ENCODE measurements around the gene ZIC4.

DNA sequence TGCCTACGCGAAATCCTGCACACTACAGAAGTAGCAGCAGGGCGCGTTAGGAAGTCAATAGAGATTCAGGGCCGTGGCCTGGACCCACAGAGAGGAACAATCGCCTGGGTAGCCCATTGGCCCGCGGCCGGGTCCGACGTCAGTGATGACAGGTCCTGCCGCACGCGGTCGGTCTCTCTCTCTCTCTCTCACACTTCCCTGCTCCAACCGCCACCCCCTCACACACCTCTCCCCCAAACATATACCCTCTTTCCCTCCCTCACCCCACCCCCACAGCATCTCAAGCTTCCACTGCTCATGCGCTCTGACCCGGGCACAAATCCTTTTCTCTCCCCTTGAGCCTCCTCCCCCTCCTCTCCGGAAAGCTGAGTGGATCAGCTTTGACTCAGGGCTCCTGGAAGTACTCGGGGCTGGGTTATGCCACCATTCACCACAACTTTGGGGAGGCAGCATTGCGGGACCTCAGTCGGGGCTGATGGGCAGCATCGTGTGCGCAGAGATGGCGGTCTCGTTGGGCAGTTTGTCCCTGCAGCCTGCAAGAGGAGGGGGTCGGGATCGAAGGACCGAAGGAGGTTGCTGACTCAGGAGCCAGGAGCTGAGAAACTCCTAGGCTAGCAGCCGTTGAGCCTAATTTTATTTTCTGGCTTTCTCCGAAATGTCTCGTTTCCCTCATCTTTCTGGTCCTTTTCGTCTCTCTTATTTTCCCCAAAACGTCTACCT lies 9.0 kb downstream of the ZIC4 start:
- no peak for TF ChIP-seq CHD2 (IDR thresholded peaks at IDR 0.05; ENCODE audit: low read length, partially characterized antibody)
- TF ChIP-seq, protein P1, sequence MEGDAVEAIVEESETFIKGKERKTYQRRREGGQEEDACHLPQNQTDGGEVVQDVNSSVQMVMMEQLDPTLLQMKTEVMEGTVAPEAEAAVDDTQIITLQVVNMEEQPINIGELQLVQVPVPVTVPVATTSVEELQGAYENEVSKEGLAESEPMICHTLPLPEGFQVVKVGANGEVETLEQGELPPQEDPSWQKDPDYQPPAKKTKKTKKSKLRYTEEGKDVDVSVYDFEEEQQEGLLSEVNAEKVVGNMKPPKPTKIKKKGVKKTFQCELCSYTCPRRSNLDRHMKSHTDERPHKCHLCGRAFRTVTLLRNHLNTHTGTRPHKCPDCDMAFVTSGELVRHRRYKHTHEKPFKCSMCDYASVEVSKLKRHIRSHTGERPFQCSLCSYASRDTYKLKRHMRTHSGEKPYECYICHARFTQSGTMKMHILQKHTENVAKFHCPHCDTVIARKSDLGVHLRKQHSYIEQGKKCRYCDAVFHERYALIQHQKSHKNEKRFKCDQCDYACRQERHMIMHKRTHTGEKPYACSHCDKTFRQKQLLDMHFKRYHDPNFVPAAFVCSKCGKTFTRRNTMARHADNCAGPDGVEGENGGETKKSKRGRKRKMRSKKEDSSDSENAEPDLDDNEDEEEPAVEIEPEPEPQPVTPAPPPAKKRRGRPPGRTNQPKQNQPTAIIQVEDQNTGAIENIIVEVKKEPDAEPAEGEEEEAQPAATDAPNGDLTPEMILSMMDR (IDR thresholded peaks at IDR 0.05), result no peak
- no peak for TF ChIP-seq FOXM1 (IDR thresholded peaks at IDR 0.05; ENCODE audit: low read depth)
- TF ChIP-seq JUND (IDR thresholded peaks at IDR 0.05), result no peak
- TF ChIP-seq RAD21 (IDR thresholded peaks at IDR 0.05; ENCODE audit: low read length), result no peak
- TF ChIP-seq GABPA (IDR thresholded peaks at IDR 0.05; ENCODE audit: low read depth), result no peak
- TF ChIP-seq POLR2AphosphoS5 (IDR thresholded peaks at IDR 0.05; ENCODE audit: low read depth, low read length), result no peak
- TF ChIP-seq, protein P2, sequence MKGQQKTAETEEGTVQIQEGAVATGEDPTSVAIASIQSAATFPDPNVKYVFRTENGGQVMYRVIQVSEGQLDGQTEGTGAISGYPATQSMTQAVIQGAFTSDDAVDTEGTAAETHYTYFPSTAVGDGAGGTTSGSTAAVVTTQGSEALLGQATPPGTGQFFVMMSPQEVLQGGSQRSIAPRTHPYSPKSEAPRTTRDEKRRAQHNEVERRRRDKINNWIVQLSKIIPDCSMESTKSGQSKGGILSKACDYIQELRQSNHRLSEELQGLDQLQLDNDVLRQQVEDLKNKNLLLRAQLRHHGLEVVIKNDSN (IDR thresholded peaks at IDR 0.05; ENCODE audit: borderline replicate concordance, low read depth), result no peak
- TF ChIP-seq, protein P3, sequence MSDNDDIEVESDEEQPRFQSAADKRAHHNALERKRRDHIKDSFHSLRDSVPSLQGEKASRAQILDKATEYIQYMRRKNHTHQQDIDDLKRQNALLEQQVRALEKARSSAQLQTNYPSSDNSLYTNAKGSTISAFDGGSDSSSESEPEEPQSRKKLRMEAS (IDR thresholded peaks at IDR 0.05; ENCODE audit: low read depth), result no peak
- TF ChIP-seq RFX5 (IDR thresholded peaks at IDR 0.05; ENCODE audit: low read length), result no peak
- no peak for TF ChIP-seq FOXJ3 (CRISPR knock-in tag; IDR thresholded peaks at IDR 0.05)
- TF ChIP-seq EP300 (IDR thresholded peaks at IDR 0.05; ENCODE audit: borderline replicate concordance in 1 of 2, low read depth in 1 of 2, low read length in 1 of 2), result no peak
